Fibroblast of lung (primary cell): ENCODE results near the gene LRMDA. TPM values are rescaled to one million over a fixed set of nuclear protein-coding genes. Genes with fewer than 3 reads are reported as not detected.

ENCODE experiments used
- DNase-seq, 2 donors: peaks; one replicate each; pipeline versions ENCODE4 v3.0.0 to v3.0.0-alpha.2; 2010; ENCODE audit warnings: low read depth in 2 of 2
- H2AFZ ChIP-seq: 2 replicates; pipeline ENCODE4 v1.5.1; 2012; ENCODE audit warnings: low read length, control low read depth, inconsistent platforms
- H3K27ac ChIP-seq: 2 replicates; pipeline ENCODE4 v1.5.1; 2011; ENCODE audit warnings: low read length, control low read depth; ENCODE audit not compliant: insufficient read depth
- H3K27me3 ChIP-seq: 2 replicates; pipeline ENCODE4 v1.5.1; 2011; ENCODE audit warnings: mild to moderate bottlenecking, low read length; ENCODE audit not compliant: control insufficient read depth, insufficient read depth
- H3K36me3 ChIP-seq: 2 replicates; pipeline ENCODE4 v1.5.1; 2011; ENCODE audit warnings: low read length; ENCODE audit not compliant: control insufficient read depth, insufficient read depth
- H3K4me1 ChIP-seq: 2 replicates; pipeline ENCODE4 v1.5.1; 2011; ENCODE audit warnings: low read length; ENCODE audit not compliant: control insufficient read depth, insufficient read depth; ENCODE audit errors: extremely low read depth
- H3K4me2 ChIP-seq: 2 replicates; pipeline ENCODE4 v1.5.1; 2011; ENCODE audit warnings: low read length, control low read depth; ENCODE audit not compliant: insufficient read depth; ENCODE audit errors: extremely low read depth
- H3K4me3 ChIP-seq, 4 experiments: fragments of 200-600 bp in 1 of 4; sonication (generic) in 1 of 4; replicated peaks in 1 of 4; 2 replicates each; pipeline ENCODE4 v1.5.1; 2011 to 2016; ENCODE audit warnings: low read length in 4 of 4, low read depth in 3 of 4, mild to moderate bottlenecking in 3 of 4, control low read depth in 2 of 4, inconsistent platforms in 1 of 4, mixed read lengths in 1 of 4; ENCODE audit not compliant: insufficient read depth in 1 of 4; ENCODE audit errors: control extremely low read depth in 1 of 4
- H3K79me2 ChIP-seq: 2 replicates; pipeline ENCODE4 v1.5.1; 2012; ENCODE audit warnings: mild to moderate bottlenecking, low read length, inconsistent platforms; ENCODE audit not compliant: control insufficient read depth, insufficient read depth
- H3K9ac ChIP-seq: 2 replicates; pipeline ENCODE4 v1.5.1; 2011; ENCODE audit warnings: mild to moderate bottlenecking, low read length, control low read depth; ENCODE audit not compliant: insufficient read depth
- H3K9me3 ChIP-seq: 2 replicates; pipeline ENCODE4 v1.5.1; 2012; ENCODE audit warnings: low read depth, low read length; ENCODE audit not compliant: control insufficient read depth, insufficient read depth
- H4K20me1 ChIP-seq: 2 replicates; pipeline ENCODE4 v1.5.1; 2011; ENCODE audit warnings: low read length; ENCODE audit not compliant: control insufficient read depth, insufficient read depth; ENCODE audit errors: extremely low read depth
- EZH2 ChIP-seq: IDR thresholded peaks from 2 replicates; pipeline ENCODE4 v1.5.1; 2012; ENCODE audit warnings: low read length, control low read depth, mild to moderate bottlenecking; ENCODE audit errors: missing control alignments
- polyA plus RNA-seq, 2 donors: library from polyadenylated mRNA; depleted of rRNA in 1 of 2; stranded (reverse) in 1 of 2; unstranded in 1 of 2; fragments of >200 nt; gene quantifications; 2 replicates each; pipeline ENCODE4 v1.2.1, GENCODE V29; 2011 to 2012; ENCODE audit warnings: missing spikeins in 1 of 2
- total RNA-seq: library from RNA; depleted of rRNA; stranded (reverse); fragments of >200 nt; gene quantifications from 2 replicates; pipeline ENCODE4 v1.2.1, GENCODE V29; 2014
- TF ChIP-seq, protein P1 (sequence below), 2 donors: IDR thresholded peaks in 1 of 2; conservative IDR thresholded peaks in 1 of 2; 1 replicate in 1 of 2; 2 replicates in 1 of 2; pipeline ENCODE4 v1.5.1; 2011 to 2012; ENCODE audit warnings: low read length in 2 of 2, control low read depth in 1 of 2, inconsistent platforms in 1 of 2, low read depth in 1 of 2, mild to moderate bottlenecking in 1 of 2

Gene LRMDA
- total and polyA plus RNA-seq, 2 donors (not counting 1 experiment from before 2014, with no cell fraction given): 1.7 to 2.0 TPM

GRCh38 chr10:75572478-75572877 is 141.1 kb downstream of the LRMDA start:
- H3K4me3 ChIP-seq: no peak overlapping the region
- H3K27ac ChIP-seq: no peak overlapping the region
- no peaks in the 10 kb centered on the region for H4K20me1 ChIP-seq
- H2AFZ ChIP-seq: no peak overlapping the region
- TF ChIP-seq, protein P1, sequence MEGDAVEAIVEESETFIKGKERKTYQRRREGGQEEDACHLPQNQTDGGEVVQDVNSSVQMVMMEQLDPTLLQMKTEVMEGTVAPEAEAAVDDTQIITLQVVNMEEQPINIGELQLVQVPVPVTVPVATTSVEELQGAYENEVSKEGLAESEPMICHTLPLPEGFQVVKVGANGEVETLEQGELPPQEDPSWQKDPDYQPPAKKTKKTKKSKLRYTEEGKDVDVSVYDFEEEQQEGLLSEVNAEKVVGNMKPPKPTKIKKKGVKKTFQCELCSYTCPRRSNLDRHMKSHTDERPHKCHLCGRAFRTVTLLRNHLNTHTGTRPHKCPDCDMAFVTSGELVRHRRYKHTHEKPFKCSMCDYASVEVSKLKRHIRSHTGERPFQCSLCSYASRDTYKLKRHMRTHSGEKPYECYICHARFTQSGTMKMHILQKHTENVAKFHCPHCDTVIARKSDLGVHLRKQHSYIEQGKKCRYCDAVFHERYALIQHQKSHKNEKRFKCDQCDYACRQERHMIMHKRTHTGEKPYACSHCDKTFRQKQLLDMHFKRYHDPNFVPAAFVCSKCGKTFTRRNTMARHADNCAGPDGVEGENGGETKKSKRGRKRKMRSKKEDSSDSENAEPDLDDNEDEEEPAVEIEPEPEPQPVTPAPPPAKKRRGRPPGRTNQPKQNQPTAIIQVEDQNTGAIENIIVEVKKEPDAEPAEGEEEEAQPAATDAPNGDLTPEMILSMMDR (conservative IDR thresholded peaks at IDR 0.05 in 1 of 2, IDR thresholded peaks at IDR 0.05 in 1 of 2; ENCODE audit: low read depth in 1 of 2, low read length in 2 of 2): no peak
- TF ChIP-seq EZH2: no peak
- no peak overlapping the region for H3K4me2 ChIP-seq
- H3K36me3 ChIP-seq: no peaks in the 10 kb centered on the region
- DNase-seq: no peak
- no peak overlapping the region for H3K9ac ChIP-seq
- H3K4me1 ChIP-seq: no peaks in the 10 kb centered on the region
- H3K9me3 ChIP-seq: no peaks in the 10 kb centered on the region
- H3K27me3 ChIP-seq: no peaks in the 10 kb centered on the region
- no peaks in the 10 kb centered on the region for H3K79me2 ChIP-seq

DNA sequence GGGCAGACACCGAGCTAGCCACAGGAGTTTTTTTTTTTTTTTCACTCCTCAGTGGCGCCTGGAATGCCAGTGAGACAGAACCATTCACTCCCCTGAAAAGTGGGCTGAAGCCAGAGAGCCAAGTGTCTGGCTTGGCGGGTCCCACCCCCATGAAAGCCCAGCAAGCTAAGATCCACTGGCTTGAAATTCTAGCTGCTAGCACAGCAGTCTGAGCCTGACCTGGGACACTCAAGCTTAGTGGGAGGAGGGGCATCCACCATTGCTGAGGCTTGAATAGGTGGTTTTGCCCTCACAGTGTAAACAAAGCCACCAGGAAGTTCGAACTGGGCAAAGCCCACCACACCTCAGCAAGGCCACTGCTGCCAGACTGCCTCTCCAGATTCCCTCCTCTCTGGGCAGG is 144.5 kb downstream of the LRMDA start:
- Histone ChIP-seq H3K79me2 (no peaks in the 10 kb centered on the region), H4K20me1 (no peaks in the 10 kb centered on the region), H3K9ac (no peak overlapping the region), H3K4me3 (no peak overlapping the region), H3K36me3 (no peaks in the 10 kb centered on the region), H3K4me1 (no peaks in the 10 kb centered on the region), H3K27me3 (no peaks in the 10 kb centered on the region), H2AFZ (no peak overlapping the region), H3K4me2 (no peak overlapping the region), H3K9me3 (no peaks in the 10 kb centered on the region), H3K27ac (no peak overlapping the region)
- TF ChIP-seq, protein P1 (conservative IDR thresholded peaks at IDR 0.05 in 1 of 2, IDR thresholded peaks at IDR 0.05 in 1 of 2; ENCODE audit: low read depth in 1 of 2, low read length in 2 of 2): no peak
- TF ChIP-seq EZH2: no peak
- DNase-seq: no peak

DNA sequence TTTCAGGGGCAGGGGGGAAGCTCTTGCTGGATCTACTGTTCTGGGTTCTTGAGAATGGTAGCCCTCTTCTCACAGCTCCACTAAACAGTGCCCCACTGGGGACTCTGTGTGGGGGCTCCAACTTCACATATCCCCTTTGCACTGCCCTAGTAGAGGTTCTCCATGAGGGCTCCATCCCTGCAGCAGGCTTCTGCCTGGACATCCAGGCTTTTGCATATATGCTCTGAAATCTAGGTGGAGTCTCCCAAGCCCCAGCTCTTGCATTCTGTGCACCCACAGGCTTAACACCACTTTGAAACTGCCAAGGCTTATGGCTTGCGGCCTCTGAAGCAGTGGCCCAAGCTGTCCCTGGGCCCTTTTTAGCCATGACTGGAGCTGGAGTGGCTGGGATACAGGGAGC is 150.7 kb downstream of the LRMDA start:
- no peak overlapping the region for H2AFZ ChIP-seq
- no peaks in the 10 kb centered on the region for H3K79me2 ChIP-seq
- H3K4me3 ChIP-seq: no peak overlapping the region
- H3K9me3 ChIP-seq: no peaks in the 10 kb centered on the region
- H3K9ac ChIP-seq: no peak overlapping the region
- no peaks in the 10 kb centered on the region for H3K36me3 ChIP-seq
- H3K4me1 ChIP-seq: no peaks in the 10 kb centered on the region
- H3K27ac ChIP-seq: no peak overlapping the region
- H4K20me1 ChIP-seq: no peaks in the 10 kb centered on the region
- H3K4me2 ChIP-seq: no peak overlapping the region
- no peak for DNase-seq
- TF ChIP-seq EZH2: no peak
- TF ChIP-seq, protein P1 (conservative IDR thresholded peaks at IDR 0.05 in 1 of 2, IDR thresholded peaks at IDR 0.05 in 1 of 2; ENCODE audit: low read depth in 1 of 2, low read length in 2 of 2): no peak
- no peaks in the 10 kb centered on the region for H3K27me3 ChIP-seq
